ENCODE data around the gene FBXO15. TPM values are rescaled to one million over a fixed set of nuclear protein-coding genes. Genes with fewer than 3 reads are reported as not detected.

The FBXO15 gene
- total and polyA plus RNA-seq, 3 experiments from 2014 or later, result 0.55 to 1.3 (median 0.77) TPM

GRCh38 chr18:74184875-74185274, 37.2 kb upstream of the FBXO15 start:
- no peak for DNase-seq
- CTCF ChIA-PET, result interaction anchor here (0.5 kb wide), 1 partner anchor 1301 kb away, joined by 3 read pairs; no protein-coding TSS in a partner anchor
- Histone ChIP-seq H3K4me1 (ENCODE audit: insufficient read depth, low read length) (no peaks in the 10 kb centered on the region), H3K4me3 (ENCODE audit: low read length) (no peak overlapping the region), H3K36me3 (ENCODE audit: insufficient read depth, low read length) (no peaks in the 10 kb centered on the region), H3K27me3 (ENCODE audit: insufficient read depth, low read length, poor library complexity, severe bottlenecking) (no peaks in the 10 kb centered on the region), H3K27ac (ENCODE audit: low read depth, low read length) (no peak overlapping the region), H3K9me3 (ENCODE audit: low read length) (no peaks in the 10 kb centered on the region)
- H3K36me3 Mint-ChIP-seq, result no peaks in the 10 kb centered on the region
- no peaks in the 10 kb centered on the region for H3K9me3 Mint-ChIP-seq
- POLR2A ChIA-PET, result no interaction called here
- no peaks in the 10 kb centered on the region for H3K4me1 Mint-ChIP-seq
- H3K27me3 Mint-ChIP-seq, result peaks cover 12 to 45% of the 10 kb centered on the region in 2 donors
- H3K27ac Mint-ChIP-seq, result no peak overlapping the region
- H3K4me3 Mint-ChIP-seq, result no peak overlapping the region

- no peaks in the 10 kb centered on the region for H3K4me1 Mint-ChIP-seq
- Histone ChIP-seq H3K27ac (ENCODE audit: low read depth, low read length) (no peak overlapping the region), H3K4me3 (ENCODE audit: low read length) (no peak overlapping the region), H3K9me3 (ENCODE audit: low read length) (no peaks in the 10 kb centered on the region), H3K4me1 (ENCODE audit: insufficient read depth, low read length) (no peaks in the 10 kb centered on the region), H3K36me3 (ENCODE audit: insufficient read depth, low read length) (no peaks in the 10 kb centered on the region), H3K27me3 (ENCODE audit: insufficient read depth, low read length, poor library complexity, severe bottlenecking) (no peaks in the 10 kb centered on the region)
- no peak for DNase-seq
- H3K9me3 Mint-ChIP-seq, result no peaks in the 10 kb centered on the region
- ChIA-PET POLR2A (no interaction called here), CTCF (no interaction called here)
- peaks cover 8 to 42% of the 10 kb centered on the region in 2 donors for H3K27me3 Mint-ChIP-seq
- H3K27ac Mint-ChIP-seq, result peak overlapping the region in 1 of 8 donors; percentile 9
- H3K36me3 Mint-ChIP-seq, result no peaks in the 10 kb centered on the region
- no peak overlapping the region for H3K4me3 Mint-ChIP-seq
These were observed 35.5 kb upstream of the FBXO15 start for GRCh38 chr18:74183130-74183529.

DNA sequence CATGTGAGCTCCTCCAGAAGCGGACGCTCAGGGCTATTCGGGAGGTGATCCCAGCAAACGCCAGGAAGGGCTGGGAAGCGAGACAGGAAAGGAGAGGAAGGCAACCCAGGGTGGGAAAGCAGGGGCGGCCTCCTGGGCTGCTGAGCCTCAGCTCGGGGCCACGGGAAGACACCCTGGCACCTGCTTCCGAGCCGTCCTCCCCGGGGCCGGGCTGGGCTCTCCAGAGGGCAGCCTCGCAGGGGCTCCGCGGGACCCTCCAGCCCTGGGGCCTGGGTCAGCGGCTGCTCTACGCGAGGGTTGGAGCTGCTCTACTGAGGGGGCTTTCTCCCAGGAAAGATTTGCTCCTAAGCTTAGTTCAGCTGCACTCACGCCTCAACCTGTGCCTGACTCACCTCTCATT, 34.7 kb upstream of the FBXO15 start:
- Mint-ChIP-seq H3K9me3 (no peaks in the 10 kb centered on the region), H3K4me3 (no peak overlapping the region), H3K27me3 (peaks cover 8 to 43% of the 10 kb centered on the region in 2 donors), H3K36me3 (no peaks in the 10 kb centered on the region), H3K4me1 (no peaks in the 10 kb centered on the region), H3K27ac (no peak overlapping the region)
- POLR2A ChIA-PET, result no interaction called here
- CTCF ChIA-PET, result no interaction called here
- Histone ChIP-seq H3K27me3 (ENCODE audit: insufficient read depth, low read length, poor library complexity, severe bottlenecking) (no peaks in the 10 kb centered on the region), H3K4me1 (ENCODE audit: insufficient read depth, low read length) (no peaks in the 10 kb centered on the region), H3K27ac (ENCODE audit: low read depth, low read length) (no peak overlapping the region), H3K4me3 (ENCODE audit: low read length) (no peak overlapping the region), H3K36me3 (ENCODE audit: insufficient read depth, low read length) (no peaks in the 10 kb centered on the region), H3K9me3 (ENCODE audit: low read length) (no peaks in the 10 kb centered on the region)
- DNase-seq, result no peak

DNA sequence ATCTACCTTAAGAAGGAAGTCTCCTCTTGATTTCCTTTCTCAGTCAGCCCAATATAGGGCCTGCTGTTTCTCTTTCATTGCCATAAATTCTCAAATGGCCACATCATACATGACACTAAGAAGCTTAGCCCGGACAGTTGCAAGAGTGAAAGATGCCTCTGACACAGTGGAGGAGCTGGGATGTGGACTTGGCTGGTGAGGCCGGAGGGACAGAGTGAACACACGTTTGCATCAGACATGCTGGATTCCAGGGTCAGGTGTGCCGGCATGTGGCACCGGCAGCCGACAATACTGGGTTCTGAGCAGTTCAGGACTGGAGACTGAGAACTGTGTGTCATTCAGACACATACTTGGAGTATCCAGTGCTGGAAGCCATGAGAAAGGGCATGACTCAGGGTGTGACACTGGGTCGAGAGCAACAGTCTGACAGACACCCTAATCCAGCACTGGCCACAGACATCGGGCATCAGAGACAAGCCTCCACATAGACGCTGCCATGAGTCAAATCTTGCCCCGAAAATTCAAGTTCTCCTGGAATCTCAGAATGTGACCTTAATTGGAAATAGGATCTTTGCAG, 32.1 kb upstream of the FBXO15 start:
- CTCF ChIA-PET, result no interaction called here

DNA sequence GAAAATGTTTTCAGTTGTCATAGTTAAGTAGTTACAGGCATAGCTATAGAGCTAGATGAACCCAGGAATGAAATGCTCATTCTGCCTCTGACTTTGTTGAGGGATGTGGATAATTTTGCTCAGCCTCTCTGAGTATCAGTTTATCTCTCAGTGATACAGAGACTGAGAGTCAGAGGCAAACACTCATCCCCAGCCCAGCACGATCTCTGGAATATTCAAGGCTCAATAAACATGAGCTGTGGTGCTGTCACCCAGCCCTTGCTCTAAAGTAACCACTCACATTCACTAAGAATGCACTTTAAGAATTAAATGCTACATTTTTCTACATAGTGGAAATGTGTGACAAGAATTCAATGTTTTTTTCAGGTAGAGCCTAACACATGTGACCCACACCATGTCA, 31.2 kb upstream of the FBXO15 start:
- no peak overlapping the region for H3K27ac ChIP-seq (ENCODE audit: low read depth, low read length)
- H3K4me1 ChIP-seq (ENCODE audit: insufficient read depth, low read length), result no peaks in the 10 kb centered on the region
- Mint-ChIP-seq H3K27ac (peak overlapping the region in 1 of 8 donors; percentile 36), H3K27me3 (peaks cover 6 to 39% of the 10 kb centered on the region in 2 donors), H3K4me3 (no peak overlapping the region), H3K9me3 (no peaks in the 10 kb centered on the region), H3K36me3 (no peaks in the 10 kb centered on the region), H3K4me1 (no peaks in the 10 kb centered on the region)
- H3K4me3 ChIP-seq (ENCODE audit: low read length), result no peak overlapping the region
- no peaks in the 10 kb centered on the region for H3K36me3 ChIP-seq (ENCODE audit: insufficient read depth, low read length)
- no peak for DNase-seq
- ChIA-PET CTCF (no interaction called here), POLR2A (no interaction called here)
- H3K27me3 ChIP-seq (ENCODE audit: insufficient read depth, low read length, poor library complexity, severe bottlenecking), result no peaks in the 10 kb centered on the region
- no peaks in the 10 kb centered on the region for H3K9me3 ChIP-seq (ENCODE audit: low read length)

More for the DNA sequence above, 32.1 kb upstream of the FBXO15 start:
- H3K9me3 ChIP-seq (ENCODE audit: low read length), result no peaks in the 10 kb centered on the region
- no peaks in the 10 kb centered on the region for H3K36me3 ChIP-seq (ENCODE audit: insufficient read depth, low read length)
- POLR2A ChIA-PET, result no interaction called here
- Mint-ChIP-seq H3K4me3 (no peak overlapping the region), H3K9me3 (no peaks in the 10 kb centered on the region), H3K36me3 (no peaks in the 10 kb centered on the region), H3K4me1 (no peaks in the 10 kb centered on the region), H3K27ac (peak overlapping the region in 1 of 8 donors; percentile 18), H3K27me3 (peaks cover 10 to 43% of the 10 kb centered on the region in 2 donors)
- no peaks in the 10 kb centered on the region for H3K27me3 ChIP-seq (ENCODE audit: insufficient read depth, low read length, poor library complexity, severe bottlenecking)
- no peak for DNase-seq
- H3K27ac ChIP-seq (ENCODE audit: low read depth, low read length), result no peak overlapping the region
- no peaks in the 10 kb centered on the region for H3K4me1 ChIP-seq (ENCODE audit: insufficient read depth, low read length)
- no peak overlapping the region for H3K4me3 ChIP-seq (ENCODE audit: low read length)

- ChIA-PET POLR2A (no interaction called here), CTCF (no interaction called here)
- no peaks in the 10 kb centered on the region for H3K27me3 ChIP-seq (ENCODE audit: insufficient read depth, low read length, poor library complexity, severe bottlenecking)
- H3K27me3 Mint-ChIP-seq, result peaks cover 5 to 41% of the 10 kb centered on the region in 2 donors
- no peaks in the 10 kb centered on the region for H3K4me1 ChIP-seq (ENCODE audit: insufficient read depth, low read length)
- no peak overlapping the region for H3K4me3 ChIP-seq (ENCODE audit: low read length)
- no peaks in the 10 kb centered on the region for H3K36me3 ChIP-seq (ENCODE audit: insufficient read depth, low read length)
- H3K4me3 Mint-ChIP-seq, result no peak overlapping the region
- no peak overlapping the region for H3K27ac ChIP-seq (ENCODE audit: low read depth, low read length)
- DNase-seq, result no peak
- H3K36me3 Mint-ChIP-seq, result no peaks in the 10 kb centered on the region
- no peak overlapping the region for H3K27ac Mint-ChIP-seq
- H3K9me3 ChIP-seq (ENCODE audit: low read length), result no peaks in the 10 kb centered on the region
- peaks cover 5 to 8% (median 6%) of the 10 kb centered on the region in 3 donors for H3K4me1 Mint-ChIP-seq
- H3K9me3 Mint-ChIP-seq, result no peaks in the 10 kb centered on the region
These were observed 28.0 kb upstream of the FBXO15 start for GRCh38 chr18:74175658-74176057.

DNA sequence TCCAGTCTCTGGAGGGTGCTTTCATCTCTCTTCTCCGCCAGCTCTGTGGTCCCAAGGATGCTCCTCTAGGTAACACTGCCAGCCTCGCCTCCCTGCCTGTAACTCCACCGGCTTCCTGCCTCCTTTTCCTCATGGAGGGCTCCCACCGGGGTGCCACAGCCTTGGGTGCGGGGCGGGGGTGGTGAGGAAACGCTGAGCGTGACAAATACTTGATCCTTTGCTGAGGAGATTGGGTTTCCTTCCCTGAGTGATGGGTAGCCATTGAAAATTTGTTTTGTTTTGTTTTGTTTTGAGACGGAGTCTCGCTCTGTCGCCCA, 25.8 kb upstream of the FBXO15 start:
- Mint-ChIP-seq H3K27ac (no peak overlapping the region), H3K4me3 (peak overlapping the region in 1 of 7 donors; percentile 4), H3K4me1 (peaks cover 5 to 8% (median 6%) of the 10 kb centered on the region in 3 donors), H3K36me3 (no peaks in the 10 kb centered on the region), H3K27me3 (peaks cover 10 to 46% of the 10 kb centered on the region in 2 donors), H3K9me3 (no peaks in the 10 kb centered on the region)
- CTCF ChIA-PET, result no interaction called here
- Histone ChIP-seq H3K9me3 (ENCODE audit: low read length) (no peaks in the 10 kb centered on the region), H3K4me1 (ENCODE audit: insufficient read depth, low read length) (no peaks in the 10 kb centered on the region), H3K27ac (ENCODE audit: low read depth, low read length) (no peak overlapping the region), H3K27me3 (ENCODE audit: insufficient read depth, low read length, poor library complexity, severe bottlenecking) (no peaks in the 10 kb centered on the region), H3K36me3 (ENCODE audit: insufficient read depth, low read length) (no peaks in the 10 kb centered on the region), H3K4me3 (ENCODE audit: low read length) (no peak overlapping the region)
- no peak for DNase-seq
- POLR2A ChIA-PET, result no interaction called here

GRCh38 chr18:74172697-74173433, 25.2 kb upstream of the FBXO15 start:
- Histone ChIP-seq H3K27me3 (ENCODE audit: insufficient read depth, low read length, poor library complexity, severe bottlenecking) (no peaks in the 10 kb centered on the region), H3K4me1 (ENCODE audit: insufficient read depth, low read length) (no peaks in the 10 kb centered on the region), H3K4me3 (ENCODE audit: low read length) (no peak overlapping the region), H3K36me3 (ENCODE audit: insufficient read depth, low read length) (no peaks in the 10 kb centered on the region), H3K27ac (ENCODE audit: low read depth, low read length) (no peak overlapping the region), H3K9me3 (ENCODE audit: low read length) (no peaks in the 10 kb centered on the region)
- no peak for DNase-seq
- no peaks in the 10 kb centered on the region for H3K36me3 Mint-ChIP-seq
- no peak overlapping the region for H3K27ac Mint-ChIP-seq
- ChIA-PET POLR2A (no interaction called here), CTCF (no interaction called here)
- peaks cover 5 to 8% (median 6%) of the 10 kb centered on the region in 3 donors for H3K4me1 Mint-ChIP-seq
- H3K4me3 Mint-ChIP-seq, result peak overlapping the region in 2 of 7 donors; percentile 4 to 24
- peaks cover 10 to 46% of the 10 kb centered on the region in 2 donors for H3K27me3 Mint-ChIP-seq
- H3K9me3 Mint-ChIP-seq, result no peaks in the 10 kb centered on the region
